HCT116 (cell line): ENCODE results near the gene PXDN.

ENCODE experiments used
- ATF3 ChIP-seq: IDR thresholded peaks from 2 replicates; pipeline ENCODE4 v1.6.1; 2012
- CTCF ChIP-seq, 3 experiments: fragments of 200-600 bp in 1 of 3; sonication (generic) in 1 of 3; IDR thresholded peaks in 2 of 3; conservative IDR thresholded peaks in 1 of 3; 2 replicates each; pipeline ENCODE4 v1.5.1; 2012 to 2017; ENCODE audit warnings: low read depth in 2 of 3, low read length in 2 of 3, antibody characterized with exemption in 1 of 3, borderline replicate concordance in 1 of 3, control low read depth in 1 of 3, mild to moderate bottlenecking in 1 of 3, mixed read lengths in 1 of 3, mixed run types in 1 of 3, moderate library complexity in 1 of 3; ENCODE audit not compliant: insufficient read depth in 1 of 3
- FOSL1 ChIP-seq: IDR thresholded peaks from 2 replicates; pipeline ENCODE4 v1.6.1; 2012; ENCODE audit warnings: low read depth
- SRF ChIP-seq: IDR thresholded peaks from 2 replicates; pipeline ENCODE4 v1.6.1; 2012; ENCODE audit warnings: low read depth
- TCF7L2 ChIP-seq: IDR thresholded peaks from 2 replicates; pipeline ENCODE4 v1.7.0; 2011; ENCODE audit warnings: borderline replicate concordance, inconsistent platforms; ENCODE audit not compliant: insufficient read depth, insufficient read length; ENCODE audit errors: extremely low read depth

GRCh38 chr2:1705557-1706076 is 38.7 kb downstream of the PXDN start:
- no peak for TF ChIP-seq CTCF (IDR thresholded peaks at IDR 0.05 in 2 of 3, conservative IDR thresholded peaks at IDR 0.05 in 1 of 3; ENCODE audit: borderline replicate concordance in 1 of 3, insufficient read depth in 1 of 3, low read depth in 2 of 3, low read length in 2 of 3)
- TF ChIP-seq SRF, result no peak
- no peak for TF ChIP-seq ATF3
- no peak for TF ChIP-seq TCF7L2
- TF ChIP-seq FOSL1, result no peak
